Measurements from ENCODE around the gene PLXNB3.

- no peak for TF ChIP-seq REST (IDR thresholded peaks at IDR 0.05; ENCODE audit: borderline replicate concordance)
- no peak for TF ChIP-seq POLR2AphosphoS5 (IDR thresholded peaks at IDR 0.05)
Observed at GRCh38 chrX:153732401-153732800, 31.6 kb upstream of the PLXNB3 start.

All from neural cell (in vitro differentiated cells).